HCT116 (cell line): ENCODE measurements around the gene MMEL1. TPM values are rescaled to one million over a fixed set of nuclear protein-coding genes. Genes with fewer than 3 reads are reported as not detected.

Source experiments
- ATAC-seq: fragments of 200-7000 bp; cut with Tn5 transposase; 2 replicates; pipeline ENCODE4 v1.9.1; 2020; ENCODE audit warnings: mild to moderate bottlenecking, moderate library complexity
- BruUV-seq: library from RNA; stranded (reverse); fragments of 400-500 nt; replicated peaks from 2 replicates; lab custom pipeline; 2021; lab: Mats Ljungman, UMichigan
- CTCF ChIA-PET: fragments of 300-600 bp; sonication (Branson Sonifier 250); formaldehyde crosslinking; loops from one replicate; lab custom pipeline; 2021; ENCODE audit warnings: antibody characterized with exemption; lab: Charles Lee
- POLR2A ChIA-PET: fragments of 300-600, 350-600 bp; sonication (Branson Sonifier 250); formaldehyde crosslinking; loops from one replicate; lab custom pipeline; 2021; ENCODE audit warnings: antibody characterized with exemption; lab: Charles Lee
- RAD21 ChIA-PET, 2 experiments: fragments of 300-600 bp; sonication (Branson Sonifier 250); formaldehyde crosslinking; loops; one replicate each; lab custom pipeline; 2023; ENCODE audit warnings: low total read pairs in 2 of 2; ENCODE audit not compliant: uncharacterized antibody in 2 of 2, unreplicated experiment in 2 of 2, low non-redundant PET in 1 of 2; lab: Charles Lee
- DNase-seq: peaks from one replicate; pipeline ENCODE4 v3.0.0-alpha.2; 2010; ENCODE audit warnings: low read depth, low spot score
- H2AFZ ChIP-seq: fragments of 200-600 bp; shearing (Covaris generic), sonication (generic); 2 replicates; pipeline ENCODE4 v1.6.1; 2017; ENCODE audit warnings: low read depth, mixed run types, mixed read lengths, antibody characterized with exemption, low read length; ENCODE audit not compliant: poor library complexity, severe bottlenecking
- H3K27ac ChIP-seq: 2 replicates; pipeline ENCODE4 v1.5.1; 2012; ENCODE audit warnings: low read depth, low read length
- H3K27me3 ChIP-seq: fragments of 200-600 bp; sonication (generic); 2 replicates; pipeline ENCODE4 v1.6.1; 2016; ENCODE audit warnings: mixed run types, low read length, mixed read lengths; ENCODE audit not compliant: insufficient read depth
- H3K36me3 ChIP-seq, 2 experiments: fragments of 200-500 bp in 1 of 2; fragments of 200-600 bp in 1 of 2; sonication (Bioruptor generic) in 1 of 2; sonication (generic) in 1 of 2; 2 replicates each; pipeline versions ENCODE4 v1.5.1 to v1.6.1; 2014 to 2016; ENCODE audit warnings: low read length in 2 of 2, inconsistent platforms in 1 of 2, mixed read lengths in 1 of 2, mixed run types in 1 of 2; ENCODE audit not compliant: insufficient read depth in 2 of 2, control insufficient read depth in 1 of 2
- H3K4me1 ChIP-seq, 2 experiments: fragments of 200-600 bp in 1 of 2; sonication (generic) in 1 of 2; 2 replicates each; pipeline versions ENCODE4 v1.5.1 to v1.6.1; 2012 to 2017; ENCODE audit warnings: low read length in 2 of 2, inconsistent platforms in 1 of 2, mild to moderate bottlenecking in 1 of 2, mixed read lengths in 1 of 2, mixed run types in 1 of 2, moderate library complexity in 1 of 2; ENCODE audit not compliant: insufficient read depth in 2 of 2, control insufficient read depth in 1 of 2
- H3K4me2 ChIP-seq: fragments of 200-600 bp; sonication (generic); 2 replicates; pipeline ENCODE4 v1.6.1; 2017; ENCODE audit warnings: mixed run types, low read length, mixed read lengths
- H3K4me3 ChIP-seq, 2 experiments: fragments of 200-600 bp in 1 of 2; sonication (generic) in 1 of 2; replicated peaks in 1 of 2; 2 replicates each; pipeline ENCODE4 v1.5.1; 2011 to 2016; ENCODE audit warnings: low read length in 2 of 2, control low read depth in 1 of 2, low read depth in 1 of 2, mild to moderate bottlenecking in 1 of 2, mixed read lengths in 1 of 2, mixed run types in 1 of 2
- H3K79me2 ChIP-seq: fragments of 200-600 bp; sonication (generic); 2 replicates; pipeline ENCODE4 v1.6.1; 2017; ENCODE audit warnings: mild to moderate bottlenecking, mixed run types, low read length, moderate library complexity, mixed read lengths; ENCODE audit not compliant: insufficient read depth
- H3K9ac ChIP-seq: fragments of 200-600 bp; sonication (generic); 2 replicates; pipeline ENCODE4 v1.6.1; 2016; ENCODE audit warnings: low read length, mixed read lengths
- H3K9me2 ChIP-seq: fragments of 200-600 bp; sonication (generic), shearing (Covaris generic); 2 replicates; pipeline ENCODE4 v1.6.1; 2017; ENCODE audit warnings: mixed run types, mild to moderate bottlenecking, moderate library complexity; ENCODE audit not compliant: insufficient read depth
- H3K9me3 ChIP-seq, 2 experiments: fragments of 200-500 bp in 1 of 2; fragments of 200-600 bp in 1 of 2; sonication (Bioruptor generic) in 1 of 2; sonication (generic) in 1 of 2; 2 replicates each; pipeline ENCODE4 v1.6.1; 2014 to 2017; ENCODE audit warnings: low read length in 2 of 2, mixed read lengths in 2 of 2, inconsistent platforms in 1 of 2, low read depth in 1 of 2, mild to moderate bottlenecking in 1 of 2, mixed run types in 1 of 2, moderate library complexity in 1 of 2; ENCODE audit not compliant: control insufficient read depth in 1 of 2, insufficient read depth in 1 of 2
- H4K20me1 ChIP-seq: fragments of 200-600 bp; sonication (generic), shearing (Covaris generic); 2 replicates; pipeline ENCODE4 v1.6.1; 2017; ENCODE audit warnings: mixed run types, mild to moderate bottlenecking, moderate library complexity; ENCODE audit not compliant: insufficient read depth
- ATF3 ChIP-seq: IDR thresholded peaks from 2 replicates; pipeline ENCODE4 v1.6.1; 2012
- CBX3 ChIP-seq: IDR thresholded peaks from 2 replicates; pipeline ENCODE4 v1.6.1; 2012; ENCODE audit warnings: low read depth
- EGR1 ChIP-seq: IDR thresholded peaks from 2 replicates; pipeline ENCODE4 v1.6.1; 2012; ENCODE audit warnings: low read depth
- ELF1 ChIP-seq: IDR thresholded peaks from 2 replicates; pipeline ENCODE4 v1.6.1; 2012; ENCODE audit warnings: low read depth, borderline replicate concordance
- EZH2phosphoT487 ChIP-seq: fragments of 200-600 bp; IDR thresholded peaks from 2 replicates; pipeline ENCODE4 v1.6.1; 2018; ENCODE audit warnings: antibody characterized with exemption, borderline replicate concordance
- SIN3A ChIP-seq: IDR thresholded peaks from 2 replicates; pipeline ENCODE4 v1.6.1; 2012; ENCODE audit warnings: low read depth
- SRF ChIP-seq: IDR thresholded peaks from 2 replicates; pipeline ENCODE4 v1.6.1; 2012; ENCODE audit warnings: low read depth
- TCF7L2 ChIP-seq: IDR thresholded peaks from 2 replicates; pipeline ENCODE4 v1.7.0; 2011; ENCODE audit warnings: borderline replicate concordance, inconsistent platforms; ENCODE audit not compliant: insufficient read depth, insufficient read length; ENCODE audit errors: extremely low read depth
- ZBTB33 ChIP-seq: IDR thresholded peaks from 2 replicates; pipeline ENCODE4 v1.6.1; 2011; ENCODE audit warnings: mild to moderate bottlenecking, low read length, moderate library complexity; ENCODE audit not compliant: insufficient replicate concordance; ENCODE audit errors: extremely low read depth
- intact Hi-C: fragments of 100-400 bp; cut with micrococcal nuclease; formaldehyde crosslinking; loops from 2 replicates; pipeline ENCODE4 v1.10.0; 2022
- total RNA-seq: library from RNA; stranded (reverse); gene quantifications from one replicate; pipeline ENCODE4 v1.2.1, GENCODE V29; 2021; ENCODE audit not compliant: unreplicated experiment

The MMEL1 gene
- total RNA-seq, 1 experiment from 2014 or later: 2.7 TPM

- Histone ChIP-seq H3K27me3 (no peaks in the 10 kb centered on the region; the same call in 1 of the 2 replicates), H3K9ac (no peak overlapping the region), H2AFZ (no peak overlapping the region), H3K4me2 (no peak overlapping the region), H3K4me1 (peaks cover 11 to 16% of the 10 kb centered on the region in 2 experiments), H3K9me2 (no peaks in the 10 kb centered on the region), H4K20me1 (no peaks in the 10 kb centered on the region), H3K27ac (no peak overlapping the region), H3K79me2 (no peaks in the 10 kb centered on the region), H3K4me3 (no peak overlapping the region), H3K9me3 (peaks cover 0 to 8% of the 10 kb centered on the region in 2 experiments; a peak in 2 of 4 replicates), H3K36me3 (no peaks in the 10 kb centered on the region)
- ATAC-seq (no peak), DNase-seq (no peak)
- intact Hi-C loops: no loop called here
- no TSS peak for BruUV-seq
- CTCF ChIA-PET: no interaction called here
- POLR2A ChIA-PET: interaction anchor here (0.6 kb wide), 1 partner anchor 185 kb away, joined by 5 read pairs; no protein-coding TSS in a partner anchor
- RAD21 ChIA-PET: interaction anchor here in 1 of 2 experiments (0.6 kb wide), 1 partner anchor 26 kb away, joined by 3 read pairs; no protein-coding TSS in a partner anchor
- no peak for TF ChIP-seq ZBTB33
These were observed 20.0 kb downstream of the MMEL1 start for GRCh38 chr1:2612591-2613365.

- intact Hi-C loops: no loop called here
- Histone ChIP-seq H3K9me2 (no peaks in the 10 kb centered on the region), H3K79me2 (no peaks in the 10 kb centered on the region), H3K4me2 (peak overlapping the region; percentile 84), H3K27me3 (no peaks in the 10 kb centered on the region; the same call in 1 of the 2 replicates), H2AFZ (no peak overlapping the region), H4K20me1 (no peaks in the 10 kb centered on the region), H3K4me1 (peaks cover 11 to 16% of the 10 kb centered on the region in 2 experiments), H3K9me3 (peaks cover 0 to 8% of the 10 kb centered on the region in 2 experiments; a peak in 2 of 4 replicates), H3K27ac (peak overlapping the region; percentile 37; the same call in 1 of the 2 replicates), H3K36me3 (no peaks in the 10 kb centered on the region), H3K4me3 (peak overlapping the region; percentile 36 to 56; a peak in 3 of 4 replicates), H3K9ac (no peak overlapping the region)
- ChIA-PET POLR2A (no interaction called here), CTCF (no interaction called here), RAD21 (no interaction called here)
- DNase-seq (no peak), ATAC-seq (no peak)
- BruUV-seq: no TSS peak
- TF ChIP-seq TCF7L2: no peak
- TF ChIP-seq CBX3: no peak
- no peak for TF ChIP-seq ELF1
- no peak for TF ChIP-seq EZH2phosphoT487
- no peak for TF ChIP-seq ATF3
- TF ChIP-seq ZBTB33: no peak
- no peak for TF ChIP-seq SIN3A
- no peak for TF ChIP-seq EGR1
- TF ChIP-seq SRF: no peak
These were observed 21.0 kb downstream of the MMEL1 start for GRCh38 chr1:2611621-2612437.
